SK-N-SH treated with all-trans-retinoic acid at 6 μM for 48 hours (cell line): ENCODE data around the gene DAAM2.

Source experiments
- ATAC-seq: fragments of 200-7000 bp; cut with Tn5 transposase; 3 replicates; pipeline ENCODE4 v1.9.1; 2020; ENCODE audit warnings: mild to moderate bottlenecking, moderate library complexity
- ARNTL ChIP-seq: fragments of 450-650 bp; formaldehyde crosslinking; IDR thresholded peaks from 2 replicates; pipeline ENCODE4 v1.5.0; 2020; ENCODE audit warnings: low read depth, mild to moderate bottlenecking, moderate library complexity, borderline replicate concordance
- BACH2 ChIP-seq: fragments of 250-450 bp; sonication (Bioruptor Pico); IDR thresholded peaks from 2 replicates; pipeline ENCODE4 v1.9.0; 2021; ENCODE audit warnings: mild to moderate bottlenecking, borderline replicate concordance
- CSDC2 ChIP-seq: fragments of 250-450 bp; sonication (Bioruptor Pico); IDR thresholded peaks from 2 replicates; pipeline ENCODE4 v1.5.0; 2020; ENCODE audit warnings: mild to moderate bottlenecking, moderate library complexity
- ESRRG ChIP-seq: fragments of 250-450 bp; sonication (Bioruptor Pico); IDR thresholded peaks from 2 replicates; pipeline ENCODE4 v1.6.1; 2021; ENCODE audit warnings: mild to moderate bottlenecking
- ISL1 ChIP-seq: fragments of 250-450 bp; sonication (Bioruptor Pico); IDR thresholded peaks from 2 replicates; pipeline ENCODE4 v2.1.2; 2022; ENCODE audit warnings: mild to moderate bottlenecking, moderate library complexity
- OSR1 ChIP-seq: fragments of 250-450 bp; sonication (Bioruptor Pico); IDR thresholded peaks from 2 replicates; pipeline ENCODE4 v1.8.0; 2022; ENCODE audit warnings: moderate library complexity, mild to moderate bottlenecking, inconsistent platforms
- PPARA ChIP-seq: fragments of 250-450 bp; sonication (Bioruptor Pico); IDR thresholded peaks from 2 replicates; pipeline ENCODE4 v1.5.0; 2020; ENCODE audit warnings: mild to moderate bottlenecking, borderline replicate concordance
- RARB ChIP-seq: fragments of 250-450 bp; sonication (Bioruptor Pico); IDR thresholded peaks from 2 replicates; pipeline ENCODE4 v1.8.0; 2021; ENCODE audit warnings: mild to moderate bottlenecking, moderate library complexity
- TCF4 ChIP-seq: fragments of 250-450 bp; sonication (Bioruptor Pico); IDR thresholded peaks from 2 replicates; pipeline ENCODE4 v1.8.0; 2021; ENCODE audit warnings: mild to moderate bottlenecking, moderate library complexity, borderline replicate concordance
- TOX ChIP-seq: fragments of 250-450 bp; sonication (Bioruptor Pico); IDR thresholded peaks from 2 replicates; pipeline ENCODE4 v1.8.0; 2021; ENCODE audit warnings: mild to moderate bottlenecking, moderate library complexity, borderline replicate concordance
- ZFP3 ChIP-seq: fragments of 250-450 bp; sonication (Bioruptor Pico); IDR thresholded peaks from 2 replicates; pipeline ENCODE4 v1.5.0; 2020; ENCODE audit warnings: mild to moderate bottlenecking, moderate library complexity
- ZFP30 ChIP-seq: fragments of 450-650 bp; formaldehyde crosslinking; IDR thresholded peaks from 2 replicates; pipeline ENCODE4 v1.5.0; 2022; ENCODE audit warnings: mild to moderate bottlenecking, moderate library complexity
- ZNF565 ChIP-seq: fragments of 450-650 bp; formaldehyde crosslinking; conservative IDR thresholded peaks from 2 replicates; pipeline ENCODE4 v1.5.0; 2020; ENCODE audit warnings: low read depth, mild to moderate bottlenecking, moderate library complexity
- ZNF8 ChIP-seq: fragments of 450-650 bp; formaldehyde crosslinking; IDR thresholded peaks from 2 replicates; pipeline ENCODE4 v1.5.0; 2020; ENCODE audit warnings: mild to moderate bottlenecking, moderate library complexity
- TF ChIP-seq, protein P1 (sequence below): fragments of 250-450 bp; sonication (Bioruptor Pico); IDR thresholded peaks from 2 replicates; pipeline ENCODE4 v1.8.0; 2021; ENCODE audit warnings: low read depth, mild to moderate bottlenecking, moderate library complexity, borderline replicate concordance
- TF ChIP-seq, protein P2 (sequence below): fragments of 250-450 bp; sonication (Bioruptor Pico); IDR thresholded peaks from 2 replicates; pipeline ENCODE4 v1.5.1; 2021; ENCODE audit warnings: mild to moderate bottlenecking, moderate library complexity
- TF ChIP-seq, protein P3 (sequence below): fragments of 250-450 bp; sonication (Bioruptor Pico); IDR thresholded peaks from 2 replicates; pipeline ENCODE4 v1.5.0; 2020; ENCODE audit warnings: mild to moderate bottlenecking, moderate library complexity
- TF ChIP-seq, protein P4 (sequence below): fragments of 250-450 bp; sonication (Bioruptor Pico); IDR thresholded peaks from 2 replicates; pipeline ENCODE4 v1.8.0; 2020; ENCODE audit warnings: mild to moderate bottlenecking, moderate library complexity, borderline replicate concordance

Gene DAAM2

DNA sequence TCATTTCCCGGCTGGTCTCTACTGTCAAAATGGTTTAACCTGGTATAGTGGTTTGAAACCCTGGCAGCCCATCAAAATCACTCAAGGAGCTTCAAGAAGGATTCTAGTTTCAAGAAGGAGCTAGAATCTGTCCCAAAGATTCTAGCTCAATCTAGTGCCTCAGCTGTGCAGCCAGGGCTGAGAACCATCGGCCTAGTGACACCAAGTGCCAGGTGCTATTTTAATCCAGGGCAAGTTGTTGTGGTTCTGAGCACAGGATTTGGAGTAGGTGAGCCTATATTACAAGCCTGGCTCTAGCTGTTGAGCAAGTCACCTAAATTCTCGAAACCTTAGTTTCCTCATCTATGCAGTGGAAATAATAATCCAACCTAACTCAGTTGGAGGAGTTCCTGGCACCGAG is 138.4 kb downstream of the DAAM2 start:
- no peak for TF ChIP-seq PPARA (CRISPR knock-in tag)
- TF ChIP-seq, protein P1, sequence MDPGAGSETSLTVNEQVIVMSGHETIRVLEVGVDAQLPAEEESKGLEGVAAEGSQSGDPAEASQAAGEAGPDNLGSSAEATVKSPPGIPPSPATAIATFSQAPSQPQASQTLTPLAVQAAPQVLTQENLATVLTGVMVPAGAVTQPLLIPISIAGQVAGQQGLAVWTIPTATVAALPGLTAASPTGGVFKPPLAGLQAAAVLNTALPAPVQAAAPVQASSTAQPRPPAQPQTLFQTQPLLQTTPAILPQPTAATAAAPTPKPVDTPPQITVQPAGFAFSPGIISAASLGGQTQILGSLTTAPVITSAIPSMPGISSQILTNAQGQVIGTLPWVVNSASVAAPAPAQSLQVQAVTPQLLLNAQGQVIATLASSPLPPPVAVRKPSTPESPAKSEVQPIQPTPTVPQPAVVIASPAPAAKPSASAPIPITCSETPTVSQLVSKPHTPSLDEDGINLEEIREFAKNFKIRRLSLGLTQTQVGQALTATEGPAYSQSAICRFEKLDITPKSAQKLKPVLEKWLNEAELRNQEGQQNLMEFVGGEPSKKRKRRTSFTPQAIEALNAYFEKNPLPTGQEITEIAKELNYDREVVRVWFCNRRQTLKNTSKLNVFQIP (CRISPR knock-in tag) = no peak
- no peak for TF ChIP-seq ISL1
- no peak for TF ChIP-seq ZFP30
- no peak for TF ChIP-seq OSR1
- TF ChIP-seq ZNF565 (CRISPR knock-in tag) = no peak
- TF ChIP-seq TOX (CRISPR knock-in tag) = no peak
- TF ChIP-seq ESRRG (CRISPR knock-in tag) = no peak
- TF ChIP-seq ZFP3 (CRISPR knock-in tag) = no peak
- TF ChIP-seq, protein P2, sequence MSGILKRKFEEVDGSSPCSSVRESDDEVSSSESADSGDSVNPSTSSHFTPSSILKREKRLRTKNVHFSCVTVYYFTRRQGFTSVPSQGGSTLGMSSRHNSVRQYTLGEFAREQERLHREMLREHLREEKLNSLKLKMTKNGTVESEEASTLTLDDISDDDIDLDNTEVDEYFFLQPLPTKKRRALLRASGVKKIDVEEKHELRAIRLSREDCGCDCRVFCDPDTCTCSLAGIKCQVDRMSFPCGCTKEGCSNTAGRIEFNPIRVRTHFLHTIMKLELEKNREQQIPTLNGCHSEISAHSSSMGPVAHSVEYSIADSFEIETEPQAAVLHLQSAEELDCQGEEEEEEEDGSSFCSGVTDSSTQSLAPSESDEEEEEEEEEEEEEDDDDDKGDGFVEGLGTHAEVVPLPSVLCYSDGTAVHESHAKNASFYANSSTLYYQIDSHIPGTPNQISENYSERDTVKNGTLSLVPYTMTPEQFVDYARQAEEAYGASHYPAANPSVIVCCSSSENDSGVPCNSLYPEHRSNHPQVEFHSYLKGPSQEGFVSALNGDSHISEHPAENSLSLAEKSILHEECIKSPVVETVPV (CRISPR knock-in tag) = no peak
- no peak for TF ChIP-seq CSDC2 (CRISPR knock-in tag)
- TF ChIP-seq ARNTL (CRISPR knock-in tag) = no peak
- no peak for TF ChIP-seq ZNF8 (CRISPR knock-in tag)
- TF ChIP-seq, protein P3, sequence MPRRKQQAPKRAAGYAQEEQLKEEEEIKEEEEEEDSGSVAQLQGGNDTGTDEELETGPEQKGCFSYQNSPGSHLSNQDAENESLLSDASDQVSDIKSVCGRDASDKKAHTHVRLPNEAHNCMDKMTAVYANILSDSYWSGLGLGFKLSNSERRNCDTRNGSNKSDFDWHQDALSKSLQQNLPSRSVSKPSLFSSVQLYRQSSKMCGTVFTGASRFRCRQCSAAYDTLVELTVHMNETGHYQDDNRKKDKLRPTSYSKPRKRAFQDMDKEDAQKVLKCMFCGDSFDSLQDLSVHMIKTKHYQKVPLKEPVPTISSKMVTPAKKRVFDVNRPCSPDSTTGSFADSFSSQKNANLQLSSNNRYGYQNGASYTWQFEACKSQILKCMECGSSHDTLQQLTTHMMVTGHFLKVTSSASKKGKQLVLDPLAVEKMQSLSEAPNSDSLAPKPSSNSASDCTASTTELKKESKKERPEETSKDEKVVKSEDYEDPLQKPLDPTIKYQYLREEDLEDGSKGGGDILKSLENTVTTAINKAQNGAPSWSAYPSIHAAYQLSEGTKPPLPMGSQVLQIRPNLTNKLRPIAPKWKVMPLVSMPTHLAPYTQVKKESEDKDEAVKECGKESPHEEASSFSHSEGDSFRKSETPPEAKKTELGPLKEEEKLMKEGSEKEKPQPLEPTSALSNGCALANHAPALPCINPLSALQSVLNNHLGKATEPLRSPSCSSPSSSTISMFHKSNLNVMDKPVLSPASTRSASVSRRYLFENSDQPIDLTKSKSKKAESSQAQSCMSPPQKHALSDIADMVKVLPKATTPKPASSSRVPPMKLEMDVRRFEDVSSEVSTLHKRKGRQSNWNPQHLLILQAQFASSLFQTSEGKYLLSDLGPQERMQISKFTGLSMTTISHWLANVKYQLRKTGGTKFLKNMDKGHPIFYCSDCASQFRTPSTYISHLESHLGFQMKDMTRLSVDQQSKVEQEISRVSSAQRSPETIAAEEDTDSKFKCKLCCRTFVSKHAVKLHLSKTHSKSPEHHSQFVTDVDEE = no peak
- no peak for TF ChIP-seq TCF4 (CRISPR knock-in tag)
- TF ChIP-seq, protein P4, sequence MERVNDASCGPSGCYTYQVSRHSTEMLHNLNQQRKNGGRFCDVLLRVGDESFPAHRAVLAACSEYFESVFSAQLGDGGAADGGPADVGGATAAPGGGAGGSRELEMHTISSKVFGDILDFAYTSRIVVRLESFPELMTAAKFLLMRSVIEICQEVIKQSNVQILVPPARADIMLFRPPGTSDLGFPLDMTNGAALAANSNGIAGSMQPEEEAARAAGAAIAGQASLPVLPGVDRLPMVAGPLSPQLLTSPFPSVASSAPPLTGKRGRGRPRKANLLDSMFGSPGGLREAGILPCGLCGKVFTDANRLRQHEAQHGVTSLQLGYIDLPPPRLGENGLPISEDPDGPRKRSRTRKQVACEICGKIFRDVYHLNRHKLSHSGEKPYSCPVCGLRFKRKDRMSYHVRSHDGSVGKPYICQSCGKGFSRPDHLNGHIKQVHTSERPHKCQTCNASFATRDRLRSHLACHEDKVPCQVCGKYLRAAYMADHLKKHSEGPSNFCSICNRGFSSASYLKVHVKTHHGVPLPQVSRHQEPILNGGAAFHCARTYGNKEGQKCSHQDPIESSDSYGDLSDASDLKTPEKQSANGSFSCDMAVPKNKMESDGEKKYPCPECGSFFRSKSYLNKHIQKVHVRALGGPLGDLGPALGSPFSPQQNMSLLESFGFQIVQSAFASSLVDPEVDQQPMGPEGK (CRISPR knock-in tag) = no peak
- TF ChIP-seq BACH2 (CRISPR knock-in tag) = no peak
- TF ChIP-seq, all 23 proteins: peak for 0
- no peak for ATAC-seq

DNA sequence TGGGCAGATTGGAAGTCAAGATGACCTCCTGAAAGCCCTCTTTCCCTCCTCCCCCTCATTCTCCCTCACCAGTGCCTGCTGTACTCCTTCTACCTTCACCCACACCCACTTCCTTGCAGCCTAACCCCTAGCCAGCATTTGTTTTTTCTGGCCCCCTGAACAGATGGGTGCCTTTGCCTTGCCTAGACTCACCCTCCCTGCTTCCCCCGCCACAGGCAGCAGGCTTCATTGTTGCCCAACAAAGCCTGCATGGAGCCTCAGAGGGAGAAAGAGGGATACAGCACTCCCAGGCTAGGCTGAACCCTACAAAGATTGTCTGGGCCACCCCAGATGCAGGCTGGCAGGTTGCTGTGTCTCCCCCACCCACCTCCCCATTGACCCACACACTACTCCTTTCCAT is 139.4 kb downstream of the DAAM2 start:
- ATAC-seq = no peak
- TF ChIP-seq ZFP3 (CRISPR knock-in tag) (no peak), ZNF565 (CRISPR knock-in tag) (no peak), RARB (CRISPR knock-in tag) (no peak), OSR1 (no peak), ZFP30 (no peak), TCF4 (CRISPR knock-in tag) (no peak), TOX (CRISPR knock-in tag) (no peak), ISL1 (no peak), ZNF8 (CRISPR knock-in tag) (no peak), ESRRG (CRISPR knock-in tag) (no peak)
- TF ChIP-seq, protein P3 = no peak
- TF ChIP-seq, protein P4 (CRISPR knock-in tag) = no peak
